GM19328 (cell line): ENCODE data around the gene HSD11B2.

Source experiments
- ATAC-seq: cut with Tn5 transposase; IDR thresholded peaks from one replicate; pipeline ENCODE4 v1.9.1; 2021; ENCODE audit warnings: mild to moderate bottlenecking, moderate library complexity; ENCODE audit not compliant: unreplicated experiment

HSD11B2 gene

GRCh38 chr16:67396159-67397035 is 34.5 kb upstream of the HSD11B2 start:
- no peak for ATAC-seq

GRCh38 chr16:67397036-67397801 is 33.7 kb upstream of the HSD11B2 start:
- ATAC-seq, result no peak

DNA sequence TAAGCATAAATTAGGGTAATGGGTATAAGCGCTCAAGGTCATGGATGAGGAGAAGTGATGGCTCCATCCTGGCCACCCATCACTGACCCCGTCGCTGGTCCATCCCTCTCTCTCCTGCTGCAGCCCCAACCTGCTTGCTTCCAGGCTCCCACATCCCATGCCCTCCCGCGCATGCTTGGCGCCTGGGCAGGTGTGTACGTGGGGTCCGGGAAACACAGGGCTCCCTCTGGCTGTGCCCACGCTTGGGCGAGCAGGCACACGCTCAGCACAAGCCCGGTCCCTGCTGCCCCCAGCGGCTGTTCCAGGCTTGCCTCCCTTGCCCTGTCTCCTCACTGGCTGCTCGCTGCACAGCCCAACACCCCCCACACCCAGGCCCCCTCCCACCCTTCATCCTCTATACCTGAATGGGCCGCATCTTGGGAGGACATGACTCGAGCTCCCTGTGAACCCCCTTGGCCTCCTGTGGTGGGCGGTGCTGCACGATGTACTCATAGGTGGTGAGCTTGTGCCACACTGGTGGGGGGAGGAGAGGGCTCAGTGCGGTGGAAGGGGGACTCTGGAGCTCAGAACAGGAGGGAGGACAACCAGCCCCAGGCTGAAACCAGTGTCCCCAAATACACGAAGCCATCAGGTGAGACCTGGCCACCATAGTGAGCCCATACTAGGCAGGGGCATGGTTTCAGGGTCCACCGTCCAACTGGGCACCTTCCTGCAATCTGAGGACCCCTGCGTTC is 32.9 kb upstream of the HSD11B2 start:
- no peak for ATAC-seq

- ATAC-seq, result no peak
Observed at GRCh38 chr16:67398546-67399217, 32.2 kb upstream of the HSD11B2 start.

GRCh38 chr16:67399218-67399733 is 31.6 kb upstream of the HSD11B2 start:
- no peak for ATAC-seq

- no peak for ATAC-seq
Observed at GRCh38 chr16:67399749-67400704, 30.9 kb upstream of the HSD11B2 start.

GRCh38 chr16:67400901-67401300 is 30.0 kb upstream of the HSD11B2 start:
- no peak for ATAC-seq

- ATAC-seq, result no peak
Observed at GRCh38 chr16:67403976-67404555, 26.9 kb upstream of the HSD11B2 start.

DNA sequence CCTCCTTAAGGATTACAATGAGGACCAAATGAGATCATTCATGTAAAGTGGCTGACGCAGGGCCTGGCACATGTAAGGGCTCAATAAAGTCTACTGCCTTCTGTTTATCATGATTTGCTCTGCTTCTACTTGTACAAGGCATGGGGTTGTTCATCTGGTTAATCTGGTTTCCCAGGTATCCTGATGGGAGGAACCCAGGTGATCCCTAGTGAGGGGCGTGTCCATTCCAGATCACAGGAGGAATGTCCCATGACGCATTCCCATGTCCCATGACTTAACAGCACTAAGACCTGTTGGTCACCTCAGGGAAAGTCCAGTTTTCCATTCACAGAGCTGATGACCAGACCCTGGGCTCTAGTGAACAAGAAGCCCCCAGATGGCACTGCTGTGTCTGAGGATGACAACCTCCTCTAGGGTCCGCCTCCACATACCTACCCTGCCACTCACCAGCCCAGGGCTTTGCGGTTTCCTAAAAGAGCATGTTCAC is 26.1 kb upstream of the HSD11B2 start:
- ATAC-seq, result no peak

DNA sequence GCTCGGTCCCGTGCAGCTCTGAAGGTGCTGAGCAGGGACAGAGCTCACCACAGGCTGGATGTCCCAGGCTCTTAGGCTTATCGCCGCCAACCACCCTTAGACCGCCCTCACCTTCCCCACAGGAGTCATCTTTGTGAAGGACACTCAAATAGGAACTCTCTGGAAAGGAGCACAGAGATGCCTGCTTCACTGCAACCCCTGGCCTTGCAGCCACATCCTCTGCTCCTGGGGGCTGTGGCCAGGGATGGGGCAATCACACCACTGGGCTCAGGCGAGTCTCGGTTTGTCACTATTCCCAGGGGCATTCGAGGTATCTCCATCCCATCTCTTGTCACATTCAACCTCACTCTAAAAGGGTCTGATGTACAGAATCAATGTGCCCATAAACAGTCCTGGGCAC is 25.6 kb upstream of the HSD11B2 start:
- ATAC-seq, result no peak

DNA sequence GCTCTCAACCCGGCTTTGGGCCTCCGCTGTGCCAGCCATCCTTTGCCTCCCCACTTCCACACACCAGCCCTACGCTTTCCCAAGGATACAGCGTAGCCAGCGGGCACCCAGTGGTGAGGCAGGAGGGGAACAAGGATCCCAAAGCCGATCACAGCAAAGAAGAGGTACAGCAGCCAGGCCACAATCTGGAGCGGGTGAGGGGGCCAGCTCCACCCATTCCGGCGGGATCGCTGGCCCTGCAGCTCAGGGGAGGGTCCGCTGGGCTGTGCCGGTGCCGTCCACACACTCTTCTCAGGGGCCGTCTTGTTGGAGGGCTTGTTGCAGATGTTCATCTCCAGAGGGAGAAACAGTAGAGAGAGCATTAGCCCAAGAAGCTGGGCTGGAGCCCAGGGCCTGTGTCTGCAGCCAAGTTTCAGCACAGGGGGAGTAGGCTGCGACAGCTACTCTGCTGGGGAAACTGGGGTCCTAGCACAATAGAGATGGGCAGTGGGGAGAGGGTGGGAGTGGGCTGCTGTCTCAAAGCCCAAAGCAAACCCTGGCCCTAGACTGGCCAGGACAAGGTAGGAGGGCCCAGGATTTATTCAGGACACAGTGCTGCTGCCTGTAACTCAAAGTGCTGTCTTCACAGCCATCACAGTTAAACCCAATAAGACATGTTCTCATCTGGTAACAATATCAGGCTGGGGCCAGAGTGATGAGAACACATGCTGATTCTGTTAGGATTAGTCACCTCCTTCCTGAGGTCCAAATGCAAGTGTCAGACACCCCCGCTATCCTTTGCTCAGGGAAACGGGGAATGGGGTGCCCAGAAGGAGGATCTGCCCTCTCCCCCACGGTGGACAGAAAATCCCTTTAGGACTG is 24.6 kb upstream of the HSD11B2 start:
- no peak for ATAC-seq

- ATAC-seq, result no peak
Observed at GRCh38 chr16:67407176-67407787, 23.6 kb upstream of the HSD11B2 start.

GRCh38 chr16:67407788-67408452 is 23.0 kb upstream of the HSD11B2 start:
- no peak for ATAC-seq

- no peak for ATAC-seq
Observed at GRCh38 chr16:67409631-67410030, 21.3 kb upstream of the HSD11B2 start.

- no peak for ATAC-seq
Observed at GRCh38 chr16:67411339-67411738, 19.6 kb upstream of the HSD11B2 start.

- ATAC-seq, result no peak
Observed at GRCh38 chr16:67412294-67412693, 18.6 kb upstream of the HSD11B2 start.
